IMR-90 (cell line): ENCODE measurements around the gene SLCO3A1. TPM values are rescaled to one million over a fixed set of nuclear protein-coding genes. Genes with fewer than 3 reads are reported as not detected.

ENCODE experiments used
- ATAC-seq: fragments of 200-7000 bp; cut with Tn5 transposase; 2 replicates; pipeline ENCODE4 v1.9.1; 2020; ENCODE audit warnings: low read depth, mild to moderate bottlenecking, moderate library complexity
- BruUV-seq: library from RNA; stranded (reverse); fragments of 400-500 nt; replicated peaks from 2 replicates; lab custom pipeline; 2021; lab: Mats Ljungman, UMichigan
- CTCF ChIA-PET: fragments of 300-600 bp; formaldehyde crosslinking; extraction: SDS; loops from one replicate; lab custom pipeline; 2021; ENCODE audit warnings: antibody characterized with exemption; lab: Yijun Ruan, JAX
- POLR2A ChIA-PET: fragments of 300-600 bp; sonication (Branson Sonifier 250); formaldehyde crosslinking; loops from one replicate; lab custom pipeline; 2022; ENCODE audit warnings: antibody characterized with exemption; ENCODE audit not compliant: unreplicated experiment; lab: Charles Lee
- DNase-seq: peaks from one replicate; pipeline ENCODE4 v3.0.0; 2013
- H2AFZ ChIP-seq: replicated peaks from 2 replicates; pipeline ENCODE3; 2013; ENCODE audit warnings: low read length, mild to moderate bottlenecking; ENCODE audit not compliant: poor library complexity
- H2AK5ac ChIP-seq: 2 replicates; pipeline ENCODE4 v1.6.1; 2013; ENCODE audit warnings: low read depth, low read length, inconsistent platforms
- H2AK9ac ChIP-seq: replicated peaks from 2 replicates; pipeline ENCODE3; 2013; ENCODE audit warnings: mild to moderate bottlenecking, low read depth, low read length, moderate library complexity; ENCODE audit not compliant: poor library complexity
- H2BK120ac ChIP-seq: 2 replicates; pipeline ENCODE4 v1.6.1; 2013; ENCODE audit warnings: low read depth, low read length, inconsistent platforms
- H2BK15ac ChIP-seq: 3 replicates; pipeline ENCODE4 v1.6.1; 2013; ENCODE audit warnings: low read depth, low read length, inconsistent platforms
- H2BK20ac ChIP-seq: 2 replicates; pipeline ENCODE4 v1.6.1; 2013; ENCODE audit warnings: low read depth, mild to moderate bottlenecking, inconsistent platforms, low read length, moderate library complexity
- H2BK5ac ChIP-seq: 2 replicates; pipeline ENCODE4 v1.6.1; 2013; ENCODE audit warnings: mild to moderate bottlenecking, low read depth, low read length, inconsistent platforms; ENCODE audit not compliant: poor library complexity, severe bottlenecking
- H3K14ac ChIP-seq: replicated peaks from 2 replicates; pipeline ENCODE4 v1.6.1; 2013; ENCODE audit warnings: low read depth, low read length, inconsistent platforms
- H3K18ac ChIP-seq: 2 replicates; pipeline ENCODE4 v1.6.1; 2013; ENCODE audit warnings: low read depth, low read length, control low read depth
- H3K23ac ChIP-seq: 2 replicates; pipeline ENCODE4 v1.6.1; 2013; ENCODE audit warnings: low read depth, low read length, inconsistent platforms
- H3K27ac ChIP-seq: 2 replicates; pipeline ENCODE4 v1.5.1; 2013; ENCODE audit warnings: mild to moderate bottlenecking, control low read depth, low read length; ENCODE audit not compliant: insufficient read depth
- H3K27me3 ChIP-seq: 2 replicates; pipeline ENCODE4 v1.6.1; 2013; ENCODE audit warnings: low read length; ENCODE audit not compliant: control insufficient read depth, insufficient read depth
- H3K36me3 ChIP-seq: 2 replicates; pipeline ENCODE4 v1.6.1; 2013; ENCODE audit warnings: low read length, mixed read lengths; ENCODE audit not compliant: control insufficient read depth, insufficient read depth
- H3K4ac ChIP-seq: 2 replicates; pipeline ENCODE4 v1.6.1; 2013; ENCODE audit warnings: low read depth, low read length, inconsistent platforms
- H3K4me1 ChIP-seq: 2 replicates; pipeline ENCODE4 v1.6.1; 2013; ENCODE audit warnings: low read length, mixed read lengths; ENCODE audit not compliant: control insufficient read depth, insufficient read depth
- H3K4me2 ChIP-seq: 2 replicates; pipeline ENCODE4 v1.6.1; 2013; ENCODE audit warnings: low read depth, mild to moderate bottlenecking, control low read depth, low read length, moderate library complexity
- H3K4me3 ChIP-seq: 2 replicates; pipeline ENCODE4 v1.5.1; 2013; ENCODE audit warnings: low read depth, mild to moderate bottlenecking, control low read depth, low read length, moderate library complexity; ENCODE audit not compliant: insufficient read depth
- H3K56ac ChIP-seq: 2 replicates; pipeline ENCODE4 v1.6.1; 2013; ENCODE audit warnings: low read length, inconsistent platforms; ENCODE audit not compliant: insufficient read depth; ENCODE audit errors: extremely low read depth
- H3K79me1 ChIP-seq, 2 experiments: 2 replicates each; pipeline ENCODE4 v1.6.1; 2013; ENCODE audit warnings: low read length in 2 of 2, inconsistent platforms in 1 of 2, low read depth in 1 of 2
- H3K9ac ChIP-seq: 2 replicates; pipeline ENCODE4 v1.6.1; 2013; ENCODE audit warnings: low read depth, low read length, control low read depth
- H3K9me1 ChIP-seq: 2 replicates; pipeline ENCODE4 v1.6.1; 2013; ENCODE audit warnings: low read length, inconsistent platforms; ENCODE audit not compliant: insufficient read depth
- H3K9me3 ChIP-seq: 2 replicates; pipeline ENCODE4 v1.6.1; 2013; ENCODE audit warnings: low read length; ENCODE audit not compliant: control insufficient read depth, insufficient read depth
- H4K20me1 ChIP-seq: 2 replicates; pipeline ENCODE4 v1.6.1; 2013; ENCODE audit warnings: low read length, inconsistent platforms; ENCODE audit not compliant: insufficient read depth
- H4K5ac ChIP-seq: 2 replicates; pipeline ENCODE4 v1.6.1; 2013; ENCODE audit warnings: mild to moderate bottlenecking, low read depth, low read length, control low read depth
- H4K8ac ChIP-seq, 2 experiments: 2 replicates each; pipeline ENCODE4 v1.6.1; 2013; ENCODE audit warnings: low read depth in 2 of 2, low read length in 2 of 2, control low read depth in 1 of 2, inconsistent platforms in 1 of 2
- H4K91ac ChIP-seq: 2 replicates; pipeline ENCODE4 v1.6.1; 2013; ENCODE audit warnings: low read depth, low read length, inconsistent platforms; ENCODE audit not compliant: insufficient read depth
- BHLHE40 ChIP-seq: fragments of 150-350 bp; IDR thresholded peaks from 2 replicates; pipeline ENCODE4 v1.6.1; 2016; ENCODE audit warnings: mild to moderate bottlenecking, low read depth, low read length
- ELK1 ChIP-seq: fragments of 150-350 bp; IDR thresholded peaks from 2 replicates; pipeline ENCODE4 v1.6.1; 2016; ENCODE audit warnings: low read depth, mild to moderate bottlenecking, low read length, moderate library complexity, borderline replicate concordance
- MAFK ChIP-seq: IDR thresholded peaks from 2 replicates; pipeline ENCODE4 v1.6.1; 2012; ENCODE audit warnings: low read depth, low read length, improper control_type of control experiment
- WGBS, 2 experiments: methylation state at CpG; one replicate each; pipeline versions ENCODE4 v1.1.5 to v1.1.7; 2013; ENCODE audit warnings: missing lambda C conversion rate in 2 of 2; ENCODE audit not compliant: insufficient read length in 1 of 2; ENCODE audit errors: extremely low coverage in 2 of 2; 5-methylcytosine and 5-hydroxymethylcytosine counted together
- dilution Hi-C: fragments of 300-500 bp; cut with HindIII; formaldehyde crosslinking; loops from one replicate; pipeline ENCODE4 v1.14.3; 2018; ENCODE audit warnings: low sequenced_read_pairs; ENCODE audit not compliant: unreplicated experiment
- in situ Hi-C: fragments of 300-500 bp; cut with MboI; formaldehyde crosslinking; loops from 3 replicates; pipeline ENCODE4 v1.14.3; 2019; ENCODE audit warnings: low sequenced_read_pairs, inconsistent platforms, mixed read lengths
- intact Hi-C: fragments of 100-400 bp; cut with micrococcal nuclease; formaldehyde crosslinking; loops from 2 replicates; pipeline ENCODE4 v1.10.0; 2022
- polyA plus RNA-seq, 3 experiments: library from polyadenylated mRNA; depleted of rRNA; stranded (reverse); fragments of >200 nt; gene quantifications; 2 replicates each; pipeline ENCODE4 v1.2.3, GENCODE V29; 2012; ENCODE audit warnings: low replicate concordance in 1 of 3
- total RNA-seq: library from RNA; depleted of rRNA; stranded (reverse); fragments of >200 nt; gene quantifications from 2 replicates; pipeline ENCODE4 v1.2.3, GENCODE V29; 2012

SLCO3A1 gene
- total and polyA plus RNA-seq, 2 of the 4 experiments (the other 2 are of a cell fraction) = 4.7 to 8.1 TPM

GRCh38 chr15:92166751-92167405 lies 313.4 kb downstream of the SLCO3A1 start:
- Histone ChIP-seq H3K4ac (no peak overlapping the region), H4K5ac (no peak overlapping the region), H3K23ac (no peak overlapping the region), H4K8ac (no peak overlapping the region), H2AK5ac (no peak overlapping the region), H3K27ac (no peak overlapping the region), H3K4me2 (no peak overlapping the region), H2BK15ac (no peak overlapping the region), H3K14ac (no peak overlapping the region), H3K56ac (no peak overlapping the region), H2AFZ (no peak overlapping the region), H2AK9ac (no peak overlapping the region), H4K20me1 (no peaks in the 10 kb centered on the region), H3K36me3 (no peaks in the 10 kb centered on the region), H2BK120ac (no peak overlapping the region), H3K9me3 (no peaks in the 10 kb centered on the region), H3K18ac (no peak overlapping the region), H2BK5ac (no peak overlapping the region), H2BK20ac (no peak overlapping the region), H3K4me1 (peaks cover 2% of the 10 kb centered on the region; the same call in 1 of the 2 replicates), H3K9ac (no peak overlapping the region), H3K27me3 (no peaks in the 10 kb centered on the region), H4K91ac (no peak overlapping the region), H3K9me1 (no peaks in the 10 kb centered on the region), H3K79me1 (no peaks in the 10 kb centered on the region), H3K4me3 (no peak overlapping the region)
- WGBS, 2 experiments = 100% methylated on average over 4 of the region's 8 CpGs; no CpG with 5 or more reads in 1 of the 2 experiments
- dilution Hi-C loops = no loop called here
- DNase-seq (no peak), ATAC-seq (no peak)
- intact Hi-C loops = no loop called here
- in situ Hi-C loops = no loop called here
- TF ChIP-seq BHLHE40 = no peak
- no peak for TF ChIP-seq ELK1
- TF ChIP-seq MAFK = no peak
- CTCF ChIA-PET = no interaction called here
- BruUV-seq = no TSS peak
- POLR2A ChIA-PET = no interaction called here
